Choroid plexus epithelial cell (primary cell): ENCODE measurements around the gene ACAD9.
"Not testable (repeated sequence)": the region's sequence is repeated elsewhere in the genome, so short reads cannot be mapped to it uniquely, and the experiment has no call there.

Experiments used
- DNase-seq: peaks from one replicate; pipeline ENCODE4 v3.0.0-alpha.2; 2010; ENCODE audit warnings: low read depth
- H3K4me3 ChIP-seq: 2 replicates; pipeline ENCODE4 v1.5.1; 2011; ENCODE audit warnings: low read depth, mild to moderate bottlenecking, control low read depth, low read length, moderate library complexity
- TF ChIP-seq, protein P1 (sequence below): conservative IDR thresholded peaks from 2 replicates; pipeline ENCODE4 v1.5.1; 2011; ENCODE audit warnings: low read depth, mild to moderate bottlenecking, control low read depth, inconsistent platforms, low read length, moderate library complexity

The ACAD9 gene

DNA sequence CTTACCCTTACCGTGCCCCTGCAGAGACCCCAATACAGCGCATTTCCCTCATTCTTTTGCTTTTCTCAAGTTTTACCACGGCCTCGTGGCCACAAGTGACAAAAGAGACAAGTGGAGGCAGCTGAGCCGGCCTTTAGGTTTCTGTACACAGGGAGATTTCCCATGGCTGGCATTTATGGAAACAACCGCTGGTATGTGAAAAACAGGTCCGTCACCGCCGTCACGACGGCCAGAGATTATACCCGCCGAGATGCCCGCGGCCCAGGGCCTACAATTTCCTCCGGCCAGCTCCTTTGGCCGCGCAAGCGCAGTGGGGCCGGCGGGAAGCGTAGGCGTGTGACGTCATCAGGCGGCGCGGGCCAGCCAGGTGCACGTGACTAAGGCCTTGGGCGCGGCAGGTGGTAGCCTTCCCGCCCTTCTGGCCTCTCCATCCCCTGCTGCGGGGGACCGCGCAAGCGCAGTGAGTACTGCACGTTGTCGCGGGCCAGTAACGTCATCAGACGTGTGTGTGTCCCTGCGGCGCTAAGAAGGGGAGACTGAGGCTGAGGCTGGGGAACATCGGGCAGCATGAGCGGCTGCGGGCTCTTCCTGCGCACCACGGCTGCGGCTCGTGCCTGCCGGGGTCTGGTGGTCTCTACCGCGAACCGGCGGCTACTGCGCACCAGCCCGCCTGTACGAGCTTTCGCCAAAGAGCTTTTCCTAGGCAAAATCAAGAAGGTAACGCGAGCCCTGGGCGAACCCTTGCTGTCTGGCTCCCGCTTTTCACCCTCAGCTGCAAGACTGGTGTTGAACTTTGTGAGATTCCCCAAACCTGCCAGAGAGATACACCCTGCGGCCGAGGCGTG is at the start of gene ACAD9:
TSS of gene ACAD9 (plus strand) at position 496 of the 845 bp plus-strand sequence. CDS start at position 568, 72 bp downstream.
- TF ChIP-seq, protein P1, sequence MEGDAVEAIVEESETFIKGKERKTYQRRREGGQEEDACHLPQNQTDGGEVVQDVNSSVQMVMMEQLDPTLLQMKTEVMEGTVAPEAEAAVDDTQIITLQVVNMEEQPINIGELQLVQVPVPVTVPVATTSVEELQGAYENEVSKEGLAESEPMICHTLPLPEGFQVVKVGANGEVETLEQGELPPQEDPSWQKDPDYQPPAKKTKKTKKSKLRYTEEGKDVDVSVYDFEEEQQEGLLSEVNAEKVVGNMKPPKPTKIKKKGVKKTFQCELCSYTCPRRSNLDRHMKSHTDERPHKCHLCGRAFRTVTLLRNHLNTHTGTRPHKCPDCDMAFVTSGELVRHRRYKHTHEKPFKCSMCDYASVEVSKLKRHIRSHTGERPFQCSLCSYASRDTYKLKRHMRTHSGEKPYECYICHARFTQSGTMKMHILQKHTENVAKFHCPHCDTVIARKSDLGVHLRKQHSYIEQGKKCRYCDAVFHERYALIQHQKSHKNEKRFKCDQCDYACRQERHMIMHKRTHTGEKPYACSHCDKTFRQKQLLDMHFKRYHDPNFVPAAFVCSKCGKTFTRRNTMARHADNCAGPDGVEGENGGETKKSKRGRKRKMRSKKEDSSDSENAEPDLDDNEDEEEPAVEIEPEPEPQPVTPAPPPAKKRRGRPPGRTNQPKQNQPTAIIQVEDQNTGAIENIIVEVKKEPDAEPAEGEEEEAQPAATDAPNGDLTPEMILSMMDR = no peak
- peak within 1 kb of the TSS; percentile 98 for H3K4me3 ChIP-seq
- DNase-seq = peak; percentile 99

DNA sequence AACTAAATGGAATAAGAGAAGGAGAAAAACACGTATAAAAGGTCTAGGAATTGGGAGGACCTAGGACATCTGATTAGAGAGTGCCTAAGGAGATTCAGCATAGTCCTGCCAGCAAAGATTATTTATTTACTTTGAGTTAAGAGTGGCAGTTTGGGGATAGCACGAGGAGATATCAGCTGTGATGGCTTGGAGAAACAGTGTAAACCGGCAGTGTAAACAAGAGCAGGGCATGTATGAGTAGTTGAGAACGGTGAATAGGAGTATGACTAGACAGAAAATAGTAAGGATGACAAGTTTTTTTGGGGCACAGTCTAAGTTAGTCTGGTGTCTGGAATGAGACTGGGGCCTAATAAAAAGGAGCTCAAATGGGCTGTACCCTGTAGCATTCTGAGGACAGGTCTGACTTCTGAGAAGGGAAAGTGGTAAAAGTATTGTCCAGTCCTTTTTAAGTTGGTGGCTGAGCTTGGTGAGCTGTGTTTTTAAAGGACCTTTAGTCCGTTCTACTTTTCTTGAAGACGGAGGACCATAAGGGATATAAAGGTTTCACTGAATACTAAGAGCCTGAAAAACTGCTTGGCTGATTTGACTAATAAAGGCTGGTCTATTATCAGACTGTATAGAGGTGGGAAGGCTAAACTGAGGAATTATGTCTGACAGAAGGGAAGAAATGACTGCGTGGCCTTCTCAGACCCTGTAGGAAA is 49.3 kb upstream of the ACAD9 start:
- H3K4me3 ChIP-seq, DNase-seq: not testable (repeated sequence)

DNA sequence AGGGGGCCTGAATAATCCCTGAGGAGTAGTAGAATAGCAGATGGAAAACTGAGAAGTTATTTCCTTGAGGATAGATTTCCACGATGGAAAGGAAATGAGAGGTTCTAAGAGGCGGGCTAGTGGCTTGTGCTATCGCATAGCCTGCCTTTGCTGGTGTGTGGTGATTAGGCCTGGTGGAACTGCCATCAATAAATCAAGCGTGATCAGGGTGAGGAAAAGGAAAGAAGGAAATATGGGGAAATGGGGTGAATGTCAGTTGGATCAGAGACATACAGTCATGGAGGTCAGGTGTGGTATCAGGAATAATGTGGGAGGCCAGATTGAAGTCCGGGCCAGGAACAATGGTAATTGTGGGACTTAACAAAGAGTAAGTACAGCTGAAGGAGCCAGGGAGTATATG is 48.7 kb upstream of the ACAD9 start:
- DNase-seq, H3K4me3 ChIP-seq: not testable (repeated sequence)

DNA sequence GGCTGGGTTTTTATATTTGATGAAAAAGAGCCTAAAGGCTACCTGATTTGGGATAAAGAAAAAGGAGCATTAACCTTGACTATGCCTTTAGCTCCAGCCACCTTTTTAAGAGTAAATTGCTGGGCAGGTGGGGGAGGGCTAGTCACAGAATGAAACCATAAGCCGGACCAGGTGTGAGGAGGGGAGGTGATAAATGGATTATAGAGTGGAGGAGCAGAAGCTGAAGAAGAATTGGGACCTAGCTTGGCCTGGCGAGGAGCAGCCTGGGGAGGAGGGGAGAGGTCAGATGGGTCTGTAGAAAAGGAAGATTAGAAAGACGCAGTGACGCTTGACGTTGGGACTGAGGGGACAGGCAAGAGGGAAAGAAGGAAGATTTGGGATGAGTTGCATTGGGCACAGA is 46.4 kb upstream of the ACAD9 start:
- H3K4me3 ChIP-seq, DNase-seq: not testable (repeated sequence)

DNA sequence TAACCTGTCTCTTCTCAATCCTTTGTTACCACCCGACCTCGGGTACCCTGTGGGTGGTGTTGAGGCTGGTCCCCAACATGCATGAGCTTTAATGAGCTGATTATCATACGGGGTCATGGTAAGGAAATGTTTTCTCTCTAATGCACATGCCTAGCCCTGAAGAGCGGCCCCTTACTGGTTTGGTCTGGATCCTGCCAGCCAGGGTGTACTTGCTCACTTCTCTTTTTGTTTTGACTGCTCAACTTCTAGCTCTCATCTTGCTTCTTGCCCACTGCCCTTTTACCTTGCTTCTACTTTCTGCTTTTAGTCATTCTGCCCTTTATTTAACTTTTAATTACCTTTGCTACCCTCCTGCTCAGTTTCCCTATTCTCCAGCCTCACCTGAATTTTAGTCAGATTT is 44.3 kb upstream of the ACAD9 start:
- TF ChIP-seq, protein P1 = no peak

DNA sequence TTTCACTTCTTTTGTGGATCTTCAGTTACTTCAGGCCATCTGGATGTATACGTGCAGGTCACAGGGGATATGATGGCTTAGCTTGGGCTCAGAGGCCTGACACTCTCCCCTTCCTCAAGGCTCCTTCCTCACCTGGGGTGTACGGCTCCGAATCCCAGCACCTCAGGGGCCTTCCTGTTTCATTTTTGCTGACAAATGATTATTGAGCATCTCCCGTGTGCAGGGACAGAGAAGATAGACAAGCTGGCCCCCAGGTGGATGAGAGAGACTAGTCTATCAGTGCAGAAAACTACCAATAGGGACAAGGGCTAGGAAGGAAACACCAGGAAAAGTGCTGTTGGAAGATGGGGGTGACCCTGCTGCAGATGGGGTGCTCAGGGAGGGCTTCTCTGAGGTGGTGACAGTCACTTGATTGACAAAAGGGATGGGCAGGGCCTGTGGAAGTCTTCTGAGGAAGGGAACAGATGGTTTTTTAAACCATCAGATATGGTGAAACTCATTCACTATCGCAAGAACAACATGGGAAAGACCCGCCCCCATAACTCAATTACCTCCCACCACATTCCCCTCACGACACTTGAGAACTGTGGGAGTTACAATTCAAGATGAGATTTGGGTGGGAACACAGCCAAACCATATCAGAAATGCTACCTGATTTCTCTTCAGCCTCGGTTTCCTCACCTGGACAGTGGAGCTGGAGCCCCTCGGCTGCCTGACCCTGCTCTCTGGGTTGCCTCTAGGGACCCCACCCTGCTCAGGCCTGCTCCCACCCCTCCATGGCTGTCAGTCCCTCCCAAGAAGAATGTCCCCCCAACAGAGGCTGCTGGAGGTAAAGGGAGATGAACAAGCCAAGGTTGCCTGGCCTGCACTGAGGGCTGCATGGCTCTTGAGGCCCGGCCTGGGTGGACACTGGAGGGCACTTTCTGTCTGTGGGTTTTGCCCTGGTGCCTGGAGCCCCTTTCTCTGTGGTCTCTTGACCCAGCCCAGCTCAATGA is 37.2 kb upstream of the ACAD9 start:
- TF ChIP-seq, protein P1 = no peak
- H3K4me3 ChIP-seq = no peak overlapping the region
- DNase-seq = no peak

More for the DNA sequence above, 44.3 kb upstream of the ACAD9 start:
- DNase-seq = no peak
- no peak overlapping the region for H3K4me3 ChIP-seq

DNA sequence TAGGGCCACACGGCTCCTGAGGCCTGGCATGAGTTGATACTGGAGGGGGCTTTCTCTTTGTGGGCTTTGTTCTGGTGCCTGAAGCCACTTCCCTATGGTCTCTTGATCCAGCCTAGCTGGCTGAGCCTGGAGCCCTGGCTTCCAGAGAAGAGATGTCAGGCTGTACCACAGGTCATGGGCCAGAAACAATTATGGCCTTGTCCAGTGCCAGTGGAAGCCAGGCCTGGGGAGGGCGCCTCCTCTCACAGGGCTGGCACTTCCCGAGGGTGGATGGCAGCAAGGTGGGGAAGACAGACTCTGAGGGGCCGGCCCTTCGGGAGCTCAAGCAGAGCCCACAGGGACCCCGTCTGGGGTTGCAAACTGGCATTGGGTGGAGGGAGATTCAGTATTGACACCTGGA is 34.9 kb upstream of the ACAD9 start:
- no peak overlapping the region for H3K4me3 ChIP-seq
- DNase-seq = no peak
- TF ChIP-seq, protein P1 = no peak
